MG63 (cell line): ENCODE data around the gene GATM. TPM values are rescaled to one million over a fixed set of nuclear protein-coding genes. Genes with fewer than 3 reads are reported as not detected.

Experiments
- DNase-seq: peaks from one replicate; pipeline ENCODE4 v3.0.0-alpha.2; 2020
- H3K27me3 ChIP-seq: fragments of 250-450 bp; sonication (Bioruptor Pico); 2 replicates; pipeline ENCODE4 v1.5.1; 2020; ENCODE audit warnings: mild to moderate bottlenecking, moderate library complexity
- H3K36me3 ChIP-seq: fragments of 250-450 bp; sonication (Bioruptor Pico); 2 replicates; pipeline ENCODE4 v1.5.1; 2020; ENCODE audit warnings: mild to moderate bottlenecking, moderate library complexity
- H3K4me3 ChIP-seq: fragments of 250-450 bp; sonication (Bioruptor Pico); 2 replicates; pipeline ENCODE4 v1.5.1; 2020; ENCODE audit warnings: mild to moderate bottlenecking, moderate library complexity
- H3K9me3 ChIP-seq: fragments of 250-450 bp; sonication (Bioruptor Pico); 2 replicates; pipeline ENCODE4 v1.5.1; 2020; ENCODE audit warnings: mild to moderate bottlenecking, moderate library complexity
- total RNA-seq: library from RNA; depleted of rRNA; stranded (reverse); fragments of >200 nt; shearing (Covaris generic); gene quantifications from 2 replicates; pipeline ENCODE4 v1.2.3, GENCODE V29; 2014; ENCODE audit warnings: low replicate concordance

Gene GATM
- total RNA-seq, 1 experiment from 2014 or later, result 0.23 TPM

GRCh38 chr15:45394681-45395080 is 16.3 kb upstream of the GATM start:
- Histone ChIP-seq H3K9me3 (no peaks in the 10 kb centered on the region), H3K4me3 (no peak overlapping the region), H3K27me3 (peaks cover 23% of the 10 kb centered on the region), H3K36me3 (no peaks in the 10 kb centered on the region)
- no peak for DNase-seq

DNA sequence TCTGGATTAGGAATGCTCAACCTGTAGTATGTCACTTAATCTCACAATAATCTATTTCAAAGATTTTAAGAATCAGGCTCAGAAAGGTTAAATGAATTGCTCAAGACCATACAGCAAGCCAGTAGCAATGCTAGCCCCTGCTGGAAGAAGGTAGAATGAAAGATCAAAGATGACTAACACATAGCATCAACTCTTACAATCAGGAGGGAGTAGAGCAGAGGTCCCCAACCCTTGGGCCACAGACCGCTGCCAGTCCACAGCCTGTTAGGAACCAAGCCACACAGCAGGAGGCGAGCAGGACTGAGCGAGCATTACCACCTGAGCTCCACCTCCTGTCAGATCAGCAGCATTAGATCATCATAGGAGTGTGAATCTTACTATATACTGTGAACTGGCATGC is 15.5 kb upstream of the GATM start:
- no peak for DNase-seq
- peaks cover 31% of the 10 kb centered on the region for H3K27me3 ChIP-seq

GRCh38 chr15:45392584-45392855 is 14.2 kb upstream of the GATM start:
- Histone ChIP-seq H3K36me3 (no peaks in the 10 kb centered on the region), H3K4me3 (no peak overlapping the region), H3K27me3 (peaks cover 35% of the 10 kb centered on the region), H3K9me3 (no peaks in the 10 kb centered on the region)
- DNase-seq, result no peak

More for the DNA sequence above, 15.5 kb upstream of the GATM start:
- Histone ChIP-seq H3K9me3 (no peaks in the 10 kb centered on the region), H3K4me3 (no peak overlapping the region), H3K36me3 (no peaks in the 10 kb centered on the region)

GRCh38 chr15:45391746-45392583 is 13.6 kb upstream of the GATM start:
- no peak overlapping the region for H3K4me3 ChIP-seq
- no peak for DNase-seq
- H3K27me3 ChIP-seq, result peaks cover 35% of the 10 kb centered on the region
- no peaks in the 10 kb centered on the region for H3K9me3 ChIP-seq
- H3K36me3 ChIP-seq, result no peaks in the 10 kb centered on the region

DNA sequence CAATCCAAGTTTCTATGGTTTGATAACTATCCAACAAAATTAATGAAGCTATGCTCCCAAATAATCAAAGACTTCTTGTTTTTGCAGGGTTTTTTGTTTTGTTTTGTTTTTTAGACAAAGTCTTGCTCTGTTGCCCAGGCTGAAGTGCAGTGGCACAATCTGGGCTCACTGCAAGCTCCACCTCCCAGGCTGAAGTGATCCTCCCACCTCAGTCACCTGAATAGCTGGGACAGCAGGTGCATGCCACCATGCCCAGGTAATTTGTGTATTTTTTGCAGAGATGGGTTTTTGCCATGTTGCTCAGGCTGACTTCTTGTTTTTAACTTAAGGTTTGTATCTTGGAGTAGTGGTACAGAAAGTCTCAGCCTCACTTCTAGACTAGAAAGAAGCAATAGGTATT is 11.0 kb upstream of the GATM start:
- no peak for DNase-seq
- peaks cover 37% of the 10 kb centered on the region for H3K27me3 ChIP-seq
- H3K36me3 ChIP-seq, result no peaks in the 10 kb centered on the region
- H3K9me3 ChIP-seq, result no peaks in the 10 kb centered on the region
- H3K4me3 ChIP-seq, result no peak overlapping the region

- DNase-seq, result no peak
- Histone ChIP-seq H3K27me3 (peaks cover 29% of the 10 kb centered on the region), H3K4me3 (no peak overlapping the region), H3K9me3 (no peaks in the 10 kb centered on the region), H3K36me3 (no peaks in the 10 kb centered on the region)
Measured at GRCh38 chr15:45387380-45388007, 9.2 kb upstream of the GATM start.

GRCh38 chr15:45386974-45387373 is 8.6 kb upstream of the GATM start:
- Histone ChIP-seq H3K4me3 (no peak overlapping the region), H3K36me3 (no peaks in the 10 kb centered on the region), H3K27me3 (peaks cover 28% of the 10 kb centered on the region), H3K9me3 (no peaks in the 10 kb centered on the region)
- no peak for DNase-seq

DNA sequence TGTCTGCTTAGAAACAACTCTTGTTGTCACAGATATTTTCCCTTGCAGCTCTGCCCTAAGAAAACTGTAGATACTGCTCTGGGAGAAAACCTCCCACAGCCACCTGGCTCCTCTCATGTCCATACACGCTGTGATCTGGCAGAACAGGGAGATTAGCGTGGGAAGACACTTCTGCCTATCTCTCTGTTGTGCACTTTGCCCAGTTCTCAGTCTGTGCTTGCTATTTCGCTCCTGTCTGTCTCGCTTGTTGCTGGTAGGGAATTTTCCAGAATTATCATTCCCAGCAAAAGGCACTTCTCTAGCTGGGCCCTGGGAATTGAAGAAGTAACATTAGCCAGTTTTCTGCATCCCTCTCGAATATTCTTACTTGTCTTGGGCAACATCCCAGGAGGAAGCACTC is 8.1 kb upstream of the GATM start:
- no peak for DNase-seq
- Histone ChIP-seq H3K9me3 (no peaks in the 10 kb centered on the region), H3K4me3 (no peak overlapping the region), H3K27me3 (peaks cover 31% of the 10 kb centered on the region), H3K36me3 (no peaks in the 10 kb centered on the region)

DNA sequence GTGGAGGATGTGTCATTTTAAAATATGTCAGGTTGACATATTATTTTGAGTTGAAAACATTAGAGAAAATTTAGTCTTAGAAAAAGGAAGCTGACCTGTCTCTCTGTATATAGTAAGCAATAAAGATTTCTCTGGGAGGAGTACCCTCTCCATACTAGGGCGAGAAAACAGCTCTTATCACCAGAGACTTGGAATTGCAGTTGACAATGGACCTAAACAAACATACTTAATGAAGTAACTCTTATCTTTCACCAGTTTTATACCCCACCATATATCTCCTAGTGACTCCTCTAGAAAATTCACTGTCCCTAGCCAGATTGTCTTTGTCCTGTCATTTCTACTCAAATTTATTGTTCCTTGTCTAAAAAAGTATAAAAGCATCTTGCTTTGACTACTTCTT is 7.2 kb upstream of the GATM start:
- Histone ChIP-seq H3K9me3 (no peaks in the 10 kb centered on the region), H3K27me3 (peaks cover 33% of the 10 kb centered on the region), H3K36me3 (no peaks in the 10 kb centered on the region), H3K4me3 (no peak overlapping the region)
- DNase-seq, result no peak

- no peaks in the 10 kb centered on the region for H3K9me3 ChIP-seq
- no peak overlapping the region for H3K4me3 ChIP-seq
- peaks cover 37% of the 10 kb centered on the region for H3K27me3 ChIP-seq
- no peak for DNase-seq
- H3K36me3 ChIP-seq, result no peaks in the 10 kb centered on the region
Measured at GRCh38 chr15:45384700-45385099, 6.4 kb upstream of the GATM start.

- H3K27me3 ChIP-seq, result peaks cover 41% of the 10 kb centered on the region
- H3K9me3 ChIP-seq, result no peaks in the 10 kb centered on the region
- peak overlapping the region; percentile 29; the same call in 1 of the 2 replicates for H3K4me3 ChIP-seq
- no peak for DNase-seq
- H3K36me3 ChIP-seq, result no peaks in the 10 kb centered on the region
Measured at GRCh38 chr15:45378913-45379262, 544 bp upstream of the GATM start.

DNA sequence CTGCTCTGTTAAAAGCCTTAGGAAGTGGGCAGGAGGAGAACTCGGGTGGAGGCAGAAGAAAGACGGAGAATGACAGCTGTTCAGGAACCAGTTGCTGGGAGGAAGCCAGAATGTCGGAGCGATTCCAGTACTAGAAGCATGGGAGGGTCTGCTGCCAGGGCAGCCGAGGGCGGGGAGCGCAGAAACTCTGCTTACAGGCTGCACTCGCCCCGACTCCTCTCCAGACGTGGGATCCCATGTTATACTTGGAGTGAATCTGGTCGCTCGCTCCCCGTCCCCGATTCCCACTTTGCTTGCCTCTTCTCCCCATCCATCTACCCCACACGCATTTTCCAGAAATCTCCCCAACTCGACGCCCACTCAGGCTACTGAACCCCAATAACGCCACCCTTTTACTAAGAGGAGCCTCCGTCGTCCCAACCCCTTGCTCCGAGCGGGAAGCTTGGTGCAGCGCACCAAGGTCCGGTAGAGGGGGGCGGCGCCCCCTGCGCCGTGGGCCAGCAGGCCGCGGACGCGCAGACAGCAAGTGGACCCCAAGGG is 665 bp downstream of the GATM start:
- no peaks in the 10 kb centered on the region for H3K9me3 ChIP-seq
- peaks cover 40% of the 10 kb centered on the region for H3K27me3 ChIP-seq
- peak; percentile 10 for DNase-seq
- H3K36me3 ChIP-seq, result no peaks in the 10 kb centered on the region
- H3K4me3 ChIP-seq, result peak overlapping the region; percentile 29

DNA sequence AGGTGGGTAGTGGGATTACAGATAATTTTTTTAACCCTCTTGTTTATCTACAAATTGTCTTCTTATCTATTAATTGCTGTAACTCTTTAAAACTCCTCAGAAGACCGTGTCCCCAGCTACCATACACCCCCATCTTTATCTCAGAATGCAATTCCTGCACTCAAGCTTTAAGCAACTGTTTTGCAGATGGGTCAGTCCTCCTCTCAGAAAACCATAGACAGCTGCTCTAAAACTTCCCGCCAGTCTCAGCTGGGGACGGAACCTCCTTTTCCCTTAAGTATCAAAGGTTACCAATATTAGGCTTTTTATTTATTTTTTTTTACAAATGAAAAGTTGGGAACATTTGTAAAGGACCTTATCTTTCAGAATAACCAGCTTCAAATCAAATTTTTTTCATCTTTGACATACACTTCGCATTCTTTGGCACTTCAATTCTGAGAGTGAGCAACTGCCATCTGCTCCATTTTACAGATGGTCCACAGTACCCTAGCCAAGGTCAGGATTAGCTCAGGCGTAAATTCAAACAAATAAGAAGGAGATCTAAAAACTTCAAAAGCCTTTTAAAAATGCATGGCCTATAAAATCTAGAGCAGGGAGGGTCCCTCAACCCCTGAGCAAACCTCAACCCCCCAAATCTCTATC is 1.3 kb downstream of the GATM start:
- no peaks in the 10 kb centered on the region for H3K9me3 ChIP-seq
- no peak for DNase-seq
- H3K36me3 ChIP-seq, result no peaks in the 10 kb centered on the region
- H3K27me3 ChIP-seq, result peaks cover 40% of the 10 kb centered on the region
- no peak overlapping the region for H3K4me3 ChIP-seq

GRCh38 chr15:45376300-45376928 is 1.9 kb downstream of the GATM start:
- DNase-seq, result no peak
- no peak overlapping the region for H3K4me3 ChIP-seq
- peaks cover 41% of the 10 kb centered on the region for H3K27me3 ChIP-seq
- H3K36me3 ChIP-seq, result no peaks in the 10 kb centered on the region
- H3K9me3 ChIP-seq, result no peaks in the 10 kb centered on the region

DNA sequence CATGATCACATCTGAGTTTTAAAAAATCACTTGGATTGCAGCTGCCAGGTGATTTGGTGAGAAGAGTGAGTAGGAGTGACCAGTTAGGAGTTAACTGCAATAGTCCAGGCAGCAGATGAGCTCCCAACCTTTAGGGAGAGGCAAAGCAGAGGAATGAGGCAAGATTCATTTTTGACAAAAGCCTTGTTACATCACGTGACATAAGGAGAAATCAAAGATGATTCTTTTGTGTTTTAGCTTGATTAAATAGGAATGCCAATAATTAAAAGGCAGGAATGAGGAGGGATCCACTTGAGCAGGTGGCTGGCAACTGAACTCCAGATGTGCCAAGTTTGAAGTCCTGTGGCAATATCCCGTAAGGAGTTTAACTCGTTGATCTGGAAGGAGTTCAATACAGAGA is 2.5 kb downstream of the GATM start:
- Histone ChIP-seq H3K4me3 (no peak overlapping the region), H3K27me3 (peaks cover 41% of the 10 kb centered on the region), H3K9me3 (no peaks in the 10 kb centered on the region), H3K36me3 (no peaks in the 10 kb centered on the region)
- DNase-seq, result no peak

DNA sequence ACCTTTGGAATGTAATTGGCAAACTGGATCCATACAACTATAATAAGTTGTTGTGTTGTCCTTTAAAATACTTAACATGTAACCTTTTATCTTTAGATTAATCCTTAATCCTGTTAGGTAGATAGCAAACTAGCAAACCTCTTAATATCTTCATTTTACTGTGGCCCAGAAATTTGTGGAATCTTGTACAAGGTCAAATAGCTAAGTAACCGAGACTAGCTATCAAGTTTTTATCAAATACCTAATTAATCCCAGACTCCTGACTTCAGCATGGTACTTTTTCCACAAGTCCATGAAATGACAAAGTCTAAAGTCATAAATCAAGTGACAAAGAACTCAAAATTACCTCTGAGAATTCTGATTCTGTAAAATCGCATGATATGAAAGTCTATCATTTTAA is 4.4 kb downstream of the GATM start:
- no peak for DNase-seq
- H3K9me3 ChIP-seq, result no peaks in the 10 kb centered on the region
- H3K36me3 ChIP-seq, result no peaks in the 10 kb centered on the region
- H3K27me3 ChIP-seq, result peaks cover 31% of the 10 kb centered on the region
- H3K4me3 ChIP-seq, result no peak overlapping the region
